ENCODE data around the gene ZNF287. TPM values are rescaled to one million over a fixed set of nuclear protein-coding genes. Genes with fewer than 3 reads are reported as not detected.

Gene ZNF287
- total RNA-seq, 1 experiment from 2014 or later: 5.4 TPM

DNA sequence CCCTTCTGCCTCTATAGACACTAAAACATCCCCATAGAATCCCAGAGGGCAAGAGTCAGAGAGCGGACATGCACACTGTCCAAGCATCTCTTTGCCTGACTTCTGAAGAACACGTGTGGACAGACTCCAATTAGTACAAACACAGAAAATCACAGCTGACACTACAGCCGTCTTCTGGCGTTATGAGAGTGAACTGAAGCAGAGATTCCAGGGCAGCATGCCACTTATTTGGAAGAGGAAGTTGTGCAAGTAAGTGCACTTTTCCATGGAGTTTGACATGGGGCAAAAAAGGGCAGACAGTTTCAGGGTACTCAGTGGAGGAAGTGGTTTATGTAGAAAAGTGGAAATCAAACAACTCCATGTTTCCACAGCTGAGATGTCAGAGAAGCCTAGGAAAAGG lies 16.8 kb upstream of the ZNF287 start:
- Mint-ChIP-seq H3K4me1 (peaks cover 13% of the 10 kb centered on the region), H3K27me3 (ENCODE audit: low read depth) (peaks cover 69% of the 10 kb centered on the region), H3K9me3 (peaks cover 9% of the 10 kb centered on the region), H3K4me3 (no peak overlapping the region), H3K27ac (no peak overlapping the region), H3K36me3 (peaks cover 8% of the 10 kb centered on the region)
- POLR2A ChIA-PET: no interaction called here
- DNase-seq (ENCODE audit: low spot score) (no peak), ATAC-seq (no peak)
- no peak for TF ChIP-seq ZNF317 (CRISPR knock-in tag; IDR thresholded peaks at IDR 0.05; ENCODE audit: borderline replicate concordance, low read depth)
- TF ChIP-seq, protein P1, sequence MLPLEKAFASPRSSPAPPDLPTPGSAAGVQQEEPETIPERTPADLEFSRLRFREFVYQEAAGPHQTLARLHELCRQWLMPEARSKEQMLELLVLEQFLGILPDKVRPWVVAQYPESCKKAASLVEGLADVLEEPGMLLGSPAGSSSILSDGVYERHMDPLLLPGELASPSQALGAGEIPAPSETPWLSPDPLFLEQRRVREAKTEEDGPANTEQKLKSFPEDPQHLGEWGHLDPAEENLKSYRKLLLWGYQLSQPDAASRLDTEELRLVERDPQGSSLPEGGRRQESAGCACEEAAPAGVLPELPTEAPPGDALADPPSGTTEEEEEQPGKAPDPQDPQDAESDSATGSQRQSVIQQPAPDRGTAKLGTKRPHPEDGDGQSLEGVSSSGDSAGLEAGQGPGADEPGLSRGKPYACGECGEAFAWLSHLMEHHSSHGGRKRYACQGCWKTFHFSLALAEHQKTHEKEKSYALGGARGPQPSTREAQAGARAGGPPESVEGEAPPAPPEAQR (CRISPR knock-in tag; IDR thresholded peaks at IDR 0.05): no peak
- no peak for TF ChIP-seq NFE2L1 (CRISPR knock-in tag; IDR thresholded peaks at IDR 0.05)
- TF ChIP-seq ZNF219 (CRISPR knock-in tag; IDR thresholded peaks at IDR 0.05; ENCODE audit: borderline replicate concordance): no peak
- TF ChIP-seq, protein P2, sequence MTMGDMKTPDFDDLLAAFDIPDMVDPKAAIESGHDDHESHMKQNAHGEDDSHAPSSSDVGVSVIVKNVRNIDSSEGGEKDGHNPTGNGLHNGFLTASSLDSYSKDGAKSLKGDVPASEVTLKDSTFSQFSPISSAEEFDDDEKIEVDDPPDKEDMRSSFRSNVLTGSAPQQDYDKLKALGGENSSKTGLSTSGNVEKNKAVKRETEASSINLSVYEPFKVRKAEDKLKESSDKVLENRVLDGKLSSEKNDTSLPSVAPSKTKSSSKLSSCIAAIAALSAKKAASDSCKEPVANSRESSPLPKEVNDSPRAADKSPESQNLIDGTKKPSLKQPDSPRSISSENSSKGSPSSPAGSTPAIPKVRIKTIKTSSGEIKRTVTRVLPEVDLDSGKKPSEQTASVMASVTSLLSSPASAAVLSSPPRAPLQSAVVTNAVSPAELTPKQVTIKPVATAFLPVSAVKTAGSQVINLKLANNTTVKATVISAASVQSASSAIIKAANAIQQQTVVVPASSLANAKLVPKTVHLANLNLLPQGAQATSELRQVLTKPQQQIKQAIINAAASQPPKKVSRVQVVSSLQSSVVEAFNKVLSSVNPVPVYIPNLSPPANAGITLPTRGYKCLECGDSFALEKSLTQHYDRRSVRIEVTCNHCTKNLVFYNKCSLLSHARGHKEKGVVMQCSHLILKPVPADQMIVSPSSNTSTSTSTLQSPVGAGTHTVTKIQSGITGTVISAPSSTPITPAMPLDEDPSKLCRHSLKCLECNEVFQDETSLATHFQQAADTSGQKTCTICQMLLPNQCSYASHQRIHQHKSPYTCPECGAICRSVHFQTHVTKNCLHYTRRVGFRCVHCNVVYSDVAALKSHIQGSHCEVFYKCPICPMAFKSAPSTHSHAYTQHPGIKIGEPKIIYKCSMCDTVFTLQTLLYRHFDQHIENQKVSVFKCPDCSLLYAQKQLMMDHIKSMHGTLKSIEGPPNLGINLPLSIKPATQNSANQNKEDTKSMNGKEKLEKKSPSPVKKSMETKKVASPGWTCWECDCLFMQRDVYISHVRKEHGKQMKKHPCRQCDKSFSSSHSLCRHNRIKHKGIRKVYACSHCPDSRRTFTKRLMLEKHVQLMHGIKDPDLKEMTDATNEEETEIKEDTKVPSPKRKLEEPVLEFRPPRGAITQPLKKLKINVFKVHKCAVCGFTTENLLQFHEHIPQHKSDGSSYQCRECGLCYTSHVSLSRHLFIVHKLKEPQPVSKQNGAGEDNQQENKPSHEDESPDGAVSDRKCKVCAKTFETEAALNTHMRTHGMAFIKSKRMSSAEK (CRISPR knock-in tag; IDR thresholded peaks at IDR 0.05; ENCODE audit: borderline replicate concordance): no peak
- TF ChIP-seq NFYB (CRISPR knock-in tag; conservative IDR thresholded peaks at IDR 0.05; ENCODE audit: low read depth): no peak
- TF ChIP-seq, protein P3, sequence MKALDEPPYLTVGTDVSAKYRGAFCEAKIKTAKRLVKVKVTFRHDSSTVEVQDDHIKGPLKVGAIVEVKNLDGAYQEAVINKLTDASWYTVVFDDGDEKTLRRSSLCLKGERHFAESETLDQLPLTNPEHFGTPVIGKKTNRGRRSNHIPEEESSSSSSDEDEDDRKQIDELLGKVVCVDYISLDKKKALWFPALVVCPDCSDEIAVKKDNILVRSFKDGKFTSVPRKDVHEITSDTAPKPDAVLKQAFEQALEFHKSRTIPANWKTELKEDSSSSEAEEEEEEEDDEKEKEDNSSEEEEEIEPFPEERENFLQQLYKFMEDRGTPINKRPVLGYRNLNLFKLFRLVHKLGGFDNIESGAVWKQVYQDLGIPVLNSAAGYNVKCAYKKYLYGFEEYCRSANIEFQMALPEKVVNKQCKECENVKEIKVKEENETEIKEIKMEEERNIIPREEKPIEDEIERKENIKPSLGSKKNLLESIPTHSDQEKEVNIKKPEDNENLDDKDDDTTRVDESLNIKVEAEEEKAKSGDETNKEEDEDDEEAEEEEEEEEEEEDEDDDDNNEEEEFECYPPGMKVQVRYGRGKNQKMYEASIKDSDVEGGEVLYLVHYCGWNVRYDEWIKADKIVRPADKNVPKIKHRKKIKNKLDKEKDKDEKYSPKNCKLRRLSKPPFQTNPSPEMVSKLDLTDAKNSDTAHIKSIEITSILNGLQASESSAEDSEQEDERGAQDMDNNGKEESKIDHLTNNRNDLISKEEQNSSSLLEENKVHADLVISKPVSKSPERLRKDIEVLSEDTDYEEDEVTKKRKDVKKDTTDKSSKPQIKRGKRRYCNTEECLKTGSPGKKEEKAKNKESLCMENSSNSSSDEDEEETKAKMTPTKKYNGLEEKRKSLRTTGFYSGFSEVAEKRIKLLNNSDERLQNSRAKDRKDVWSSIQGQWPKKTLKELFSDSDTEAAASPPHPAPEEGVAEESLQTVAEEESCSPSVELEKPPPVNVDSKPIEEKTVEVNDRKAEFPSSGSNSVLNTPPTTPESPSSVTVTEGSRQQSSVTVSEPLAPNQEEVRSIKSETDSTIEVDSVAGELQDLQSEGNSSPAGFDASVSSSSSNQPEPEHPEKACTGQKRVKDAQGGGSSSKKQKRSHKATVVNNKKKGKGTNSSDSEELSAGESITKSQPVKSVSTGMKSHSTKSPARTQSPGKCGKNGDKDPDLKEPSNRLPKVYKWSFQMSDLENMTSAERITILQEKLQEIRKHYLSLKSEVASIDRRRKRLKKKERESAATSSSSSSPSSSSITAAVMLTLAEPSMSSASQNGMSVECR (CRISPR knock-in tag; IDR thresholded peaks at IDR 0.05; ENCODE audit: borderline replicate concordance): no peak
- no peak for TF ChIP-seq OVOL2 (CRISPR knock-in tag; IDR thresholded peaks at IDR 0.05; ENCODE audit: borderline replicate concordance)
- CTCF ChIA-PET: interaction anchor here (1.4 to 3.4 kb wide), 2 partner anchors 49 to 64 kb away, joined by 3 to 32 read pairs; no protein-coding TSS in a partner anchor

DNA sequence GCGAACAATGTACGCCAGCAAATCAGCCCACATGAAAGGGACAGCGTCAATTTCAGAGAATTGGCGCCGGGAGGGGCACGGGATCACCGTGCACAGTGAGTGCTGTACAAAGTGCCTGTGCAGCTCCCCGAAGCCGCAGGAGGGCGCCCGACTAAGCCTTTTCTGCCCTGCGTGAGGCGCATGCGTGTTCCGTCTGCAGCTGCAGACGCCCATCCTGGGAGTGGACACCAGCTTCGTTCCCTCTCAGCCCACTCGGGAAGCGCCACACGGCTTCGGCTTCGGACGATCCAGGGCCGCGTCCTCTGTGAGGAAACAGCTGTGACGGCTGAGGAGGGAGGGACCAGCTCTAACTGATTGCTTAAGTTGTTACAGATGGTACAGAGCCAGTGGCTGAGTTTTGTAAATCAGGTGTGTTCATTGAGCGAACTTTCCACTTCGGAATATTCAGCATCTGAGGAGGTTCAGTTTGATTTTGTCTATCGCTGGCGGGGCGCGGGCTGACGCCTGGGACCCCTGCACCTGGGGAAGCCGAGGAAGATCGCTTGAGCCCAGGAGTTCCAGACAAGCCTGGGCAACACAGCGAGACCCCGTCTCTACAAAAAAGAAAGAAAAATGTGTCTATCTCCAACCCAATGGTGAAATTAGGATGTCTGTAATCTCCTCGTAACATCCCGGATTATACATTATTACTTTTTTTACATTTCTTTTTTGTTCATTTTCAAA lies 15.4 kb upstream of the ZNF287 start:
- H3K27ac Mint-ChIP-seq: no peak overlapping the region
- peaks cover 10% of the 10 kb centered on the region for H3K9me3 Mint-ChIP-seq
- POLR2A ChIA-PET: interaction anchor here (0.6 to 1.1 kb wide), 2 partner anchors 49 to 89 kb away, joined by 3 to 4 read pairs; no protein-coding TSS in a partner anchor
- CTCF ChIA-PET: interaction anchor here (0.5 to 3.4 kb wide), 30 partner anchors 9 to 279 kb away, joined by 3 to 32 read pairs (median 4); partner anchors contain the start of genes CCDC144A and ZNF287
- H3K36me3 Mint-ChIP-seq: peaks cover under 1% of the 10 kb centered on the region; the same call in 1 of the 2 replicates
- TF ChIP-seq, protein P4, sequence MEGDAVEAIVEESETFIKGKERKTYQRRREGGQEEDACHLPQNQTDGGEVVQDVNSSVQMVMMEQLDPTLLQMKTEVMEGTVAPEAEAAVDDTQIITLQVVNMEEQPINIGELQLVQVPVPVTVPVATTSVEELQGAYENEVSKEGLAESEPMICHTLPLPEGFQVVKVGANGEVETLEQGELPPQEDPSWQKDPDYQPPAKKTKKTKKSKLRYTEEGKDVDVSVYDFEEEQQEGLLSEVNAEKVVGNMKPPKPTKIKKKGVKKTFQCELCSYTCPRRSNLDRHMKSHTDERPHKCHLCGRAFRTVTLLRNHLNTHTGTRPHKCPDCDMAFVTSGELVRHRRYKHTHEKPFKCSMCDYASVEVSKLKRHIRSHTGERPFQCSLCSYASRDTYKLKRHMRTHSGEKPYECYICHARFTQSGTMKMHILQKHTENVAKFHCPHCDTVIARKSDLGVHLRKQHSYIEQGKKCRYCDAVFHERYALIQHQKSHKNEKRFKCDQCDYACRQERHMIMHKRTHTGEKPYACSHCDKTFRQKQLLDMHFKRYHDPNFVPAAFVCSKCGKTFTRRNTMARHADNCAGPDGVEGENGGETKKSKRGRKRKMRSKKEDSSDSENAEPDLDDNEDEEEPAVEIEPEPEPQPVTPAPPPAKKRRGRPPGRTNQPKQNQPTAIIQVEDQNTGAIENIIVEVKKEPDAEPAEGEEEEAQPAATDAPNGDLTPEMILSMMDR (IDR thresholded peaks at IDR 0.05): peak; percentile 73
- TF ChIP-seq FOXK1 (CRISPR knock-in tag; IDR thresholded peaks at IDR 0.05) (0 out of 2 replicates have a peak, but pooled peaks have one; percentile 32), GRHL2 (CRISPR knock-in tag; IDR thresholded peaks at IDR 0.05; ENCODE audit: insufficient replicate concordance, severe bottlenecking) (no peak), ETV6 (CRISPR knock-in tag; IDR thresholded peaks at IDR 0.05) (peak; percentile 73), ZNF121 (CRISPR knock-in tag; IDR thresholded peaks at IDR 0.05) (peak; percentile 94), ZNF232 (CRISPR knock-in tag; IDR thresholded peaks at IDR 0.05) (no peak)
- TF ChIP-seq, protein P5, sequence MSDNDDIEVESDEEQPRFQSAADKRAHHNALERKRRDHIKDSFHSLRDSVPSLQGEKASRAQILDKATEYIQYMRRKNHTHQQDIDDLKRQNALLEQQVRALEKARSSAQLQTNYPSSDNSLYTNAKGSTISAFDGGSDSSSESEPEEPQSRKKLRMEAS (CRISPR knock-in tag; IDR thresholded peaks at IDR 0.05): peak; percentile 79
- H3K27me3 Mint-ChIP-seq (ENCODE audit: low read depth): peaks cover 68% of the 10 kb centered on the region
- peaks cover 14% of the 10 kb centered on the region for H3K4me1 Mint-ChIP-seq
- H3K4me3 Mint-ChIP-seq: peak overlapping the region; percentile 73
- peak; percentile 94 for DNase-seq (ENCODE audit: low spot score)
- ATAC-seq: peak; percentile 90

Measured in WTC11 (cell line).